ENCODE results near the gene WDR82. TPM values are rescaled to one million over a fixed set of nuclear protein-coding genes. Genes with fewer than 3 reads are reported as not detected.
A peak's percentile ranks its signal among the peaks of the same experiment; 100 is the strongest.

The WDR82 gene
- total RNA-seq, 1 donor from 2014 or later = 57.4 TPM

- peak overlapping the region; percentile 48 for H3K4me3 ChIP-seq (ENCODE audit: insufficient read depth, low read depth, low read length)
- TF ChIP-seq CTCF (IDR thresholded peaks at IDR 0.05; ENCODE audit: insufficient read depth, low read depth, low read length) (no peak), EZH2 (IDR thresholded peaks at IDR 0.05; ENCODE audit: insufficient read depth, low read length) (no peak)
- no peak for DNase-seq (ENCODE audit: low read depth)
- H3K9me3 Mint-ChIP-seq (ENCODE audit: unreplicated experiment) = peaks cover 1% of the 10 kb centered on the region
- no peaks in the 10 kb centered on the region for H4K20me1 ChIP-seq (ENCODE audit: insufficient read depth, low read length)
- peak overlapping the region; percentile 70 for H2AFZ ChIP-seq (ENCODE audit: low read depth, low read length)
- no peaks in the 10 kb centered on the region for H3K27me3 ChIP-seq (ENCODE audit: insufficient read depth, low read length)
- no peak overlapping the region for H3K27ac Mint-ChIP-seq (ENCODE audit: unreplicated experiment)
- peak overlapping the region; percentile 82 for H3K4me2 ChIP-seq (ENCODE audit: low read length)
- peaks cover 4% of the 10 kb centered on the region for H3K36me3 Mint-ChIP-seq (ENCODE audit: low read depth, unreplicated experiment)
- peaks cover 3% of the 10 kb centered on the region for H3K4me1 Mint-ChIP-seq (ENCODE audit: low read depth, unreplicated experiment)
- no peaks in the 10 kb centered on the region for H3K36me3 ChIP-seq (ENCODE audit: insufficient read depth, low read length)
- H3K27ac ChIP-seq (ENCODE audit: low read depth, low read length) = no peak overlapping the region
- FAIRE-seq = no peak
- no peak overlapping the region for H3K9ac ChIP-seq (ENCODE audit: low read length)
- peaks cover 8% of the 10 kb centered on the region for H3K4me1 ChIP-seq (ENCODE audit: insufficient read depth, low read length)
- H3K79me2 ChIP-seq (ENCODE audit: insufficient read depth, low read length) = no peaks in the 10 kb centered on the region
- H3K4me3 Mint-ChIP-seq (ENCODE audit: unreplicated experiment) = peak overlapping the region; percentile 64
- peaks cover 26% of the 10 kb centered on the region for H3K27me3 Mint-ChIP-seq (ENCODE audit: low read depth, unreplicated experiment)
- no peaks in the 10 kb centered on the region for H3K9me3 ChIP-seq (ENCODE audit: insufficient read depth, low read depth, low read length)
These were observed 39.0 kb upstream of the WDR82 start for GRCh38 chr3:52317208-52318000.

- Mint-ChIP-seq H3K36me3 (ENCODE audit: low read depth, unreplicated experiment) (peaks cover 4% of the 10 kb centered on the region), H3K27ac (ENCODE audit: unreplicated experiment) (no peak within 1 kb of the TSS), H3K4me1 (ENCODE audit: low read depth, unreplicated experiment) (peaks cover 3% of the 10 kb centered on the region), H3K4me3 (ENCODE audit: unreplicated experiment) (peak within 1 kb of the TSS; percentile 25), H3K27me3 (ENCODE audit: low read depth, unreplicated experiment) (peaks cover 19% of the 10 kb centered on the region), H3K9me3 (ENCODE audit: unreplicated experiment) (peaks cover 1% of the 10 kb centered on the region)
- Histone ChIP-seq H3K9me3 (ENCODE audit: insufficient read depth, low read depth, low read length) (no peaks in the 10 kb centered on the region), H3K27ac (ENCODE audit: low read depth, low read length) (no peak within 1 kb of the TSS), H3K4me3 (ENCODE audit: insufficient read depth, low read depth, low read length) (no peak within 1 kb of the TSS), H4K20me1 (ENCODE audit: insufficient read depth, low read length) (no peaks in the 10 kb centered on the region), H3K79me2 (ENCODE audit: insufficient read depth, low read length) (no peaks in the 10 kb centered on the region), H3K4me2 (ENCODE audit: low read length) (no peak within 1 kb of the TSS), H3K27me3 (ENCODE audit: insufficient read depth, low read length) (no peaks in the 10 kb centered on the region), H3K4me1 (ENCODE audit: insufficient read depth, low read length) (peaks cover 11% of the 10 kb centered on the region), H3K9ac (ENCODE audit: low read length) (no peak within 1 kb of the TSS), H2AFZ (ENCODE audit: low read depth, low read length) (no peak within 1 kb of the TSS), H3K36me3 (ENCODE audit: insufficient read depth, low read length) (no peaks in the 10 kb centered on the region)
- FAIRE-seq (no peak), DNase-seq (ENCODE audit: low read depth) (no peak)
- no peak for TF ChIP-seq CTCF (IDR thresholded peaks at IDR 0.05; ENCODE audit: insufficient read depth, low read depth, low read length)
- no peak for TF ChIP-seq EZH2 (IDR thresholded peaks at IDR 0.05; ENCODE audit: insufficient read depth, low read length)
These were observed 37.7 kb upstream of the WDR82 start, which contains the start of gene DNAH1 for GRCh38 chr3:52315977-52316764. Gene DNAH1, plus strand, starts transcription at chr3:52316319. Its CDS starts 6,124 bp downstream, at chr3:52322443.
